HL-60 (cell line): ENCODE measurements around the gene EREG.

ENCODE experiments used
- DNase-seq, 2 experiments: peaks; one replicate each; pipeline ENCODE4 v3.0.0-alpha.2; 2010 to 2020; ENCODE audit warnings: low read depth in 1 of 2, low spot score in 1 of 2
- H3K27ac ChIP-seq: fragments of 250-450 bp; sonication (Bioruptor Pico); replicated peaks from 2 replicates; pipeline ENCODE4 v1.5.1; 2020; ENCODE audit warnings: mild to moderate bottlenecking, moderate library complexity
- H3K27me3 ChIP-seq: fragments of 250-450 bp; sonication (Bioruptor Pico); 2 replicates; pipeline ENCODE4 v1.5.1; 2021; ENCODE audit warnings: mild to moderate bottlenecking, moderate library complexity; ENCODE audit not compliant: insufficient read depth, poor library complexity, severe bottlenecking
- H3K4me3 ChIP-seq: replicated peaks from 2 replicates; pipeline ENCODE4 v1.5.1; 2011; ENCODE audit warnings: mild to moderate bottlenecking, control low read depth, low read length; ENCODE audit not compliant: insufficient read depth
- CTCF ChIP-seq: IDR thresholded peaks from one replicate; pipeline ENCODE4 v1.5.1; 2011; ENCODE audit warnings: low read length, control low read depth, inconsistent platforms; ENCODE audit not compliant: insufficient read depth
- GABPA ChIP-seq: IDR thresholded peaks from 2 replicates; pipeline ENCODE4 v1.6.1; 2012; ENCODE audit warnings: low read depth
- POLR2AphosphoS5 ChIP-seq: IDR thresholded peaks from 2 replicates; pipeline ENCODE4 v1.6.1; 2012; ENCODE audit warnings: low read depth
- SPI1 ChIP-seq: IDR thresholded peaks from 2 replicates; pipeline ENCODE4 v1.6.1; 2012; ENCODE audit warnings: low read depth, mild to moderate bottlenecking, borderline replicate concordance
- TF ChIP-seq, protein P1 (sequence below): IDR thresholded peaks from 2 replicates; pipeline ENCODE4 v1.6.1; 2012; ENCODE audit warnings: low read depth; ENCODE audit not compliant: insufficient replicate concordance

EREG gene

DNA sequence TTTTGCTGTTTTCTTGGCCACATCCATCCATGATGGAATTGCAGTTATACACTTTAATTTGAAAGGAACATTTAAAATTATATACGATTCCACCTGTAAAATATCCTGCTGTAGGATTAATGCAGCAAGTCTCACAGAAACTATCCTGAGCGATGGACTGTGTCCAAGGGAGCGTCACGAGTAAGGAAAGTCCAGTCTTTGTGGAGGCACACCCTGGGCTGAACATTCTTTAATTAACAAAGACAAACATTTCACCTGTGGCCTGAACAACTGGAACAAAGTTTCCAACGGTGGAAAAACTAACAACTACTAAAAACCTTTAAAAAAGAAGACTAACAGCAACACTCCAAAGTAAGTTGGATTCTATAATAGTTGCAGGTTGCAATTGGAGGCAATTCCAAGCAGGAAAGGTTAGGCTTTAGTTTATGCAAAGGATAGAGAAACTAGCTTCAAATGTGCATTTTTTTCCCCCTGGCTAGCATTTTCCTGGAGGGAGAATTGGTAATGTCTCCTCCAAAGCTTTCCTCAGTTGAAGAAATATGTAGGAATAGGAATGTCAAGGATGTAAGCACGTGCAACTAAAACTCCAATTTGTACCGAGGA lies 11.0 kb downstream of the EREG start:
- DNase-seq, result no peak

GRCh38 chr4:74376888-74377483 lies 12.0 kb downstream of the EREG start:
- Histone ChIP-seq H3K27me3 (no peaks in the 10 kb centered on the region), H3K4me3 (no peak overlapping the region), H3K27ac (no peak overlapping the region)
- TF ChIP-seq POLR2AphosphoS5 (no peak), GABPA (no peak), SPI1 (no peak), CTCF (no peak)
- TF ChIP-seq, protein P1, sequence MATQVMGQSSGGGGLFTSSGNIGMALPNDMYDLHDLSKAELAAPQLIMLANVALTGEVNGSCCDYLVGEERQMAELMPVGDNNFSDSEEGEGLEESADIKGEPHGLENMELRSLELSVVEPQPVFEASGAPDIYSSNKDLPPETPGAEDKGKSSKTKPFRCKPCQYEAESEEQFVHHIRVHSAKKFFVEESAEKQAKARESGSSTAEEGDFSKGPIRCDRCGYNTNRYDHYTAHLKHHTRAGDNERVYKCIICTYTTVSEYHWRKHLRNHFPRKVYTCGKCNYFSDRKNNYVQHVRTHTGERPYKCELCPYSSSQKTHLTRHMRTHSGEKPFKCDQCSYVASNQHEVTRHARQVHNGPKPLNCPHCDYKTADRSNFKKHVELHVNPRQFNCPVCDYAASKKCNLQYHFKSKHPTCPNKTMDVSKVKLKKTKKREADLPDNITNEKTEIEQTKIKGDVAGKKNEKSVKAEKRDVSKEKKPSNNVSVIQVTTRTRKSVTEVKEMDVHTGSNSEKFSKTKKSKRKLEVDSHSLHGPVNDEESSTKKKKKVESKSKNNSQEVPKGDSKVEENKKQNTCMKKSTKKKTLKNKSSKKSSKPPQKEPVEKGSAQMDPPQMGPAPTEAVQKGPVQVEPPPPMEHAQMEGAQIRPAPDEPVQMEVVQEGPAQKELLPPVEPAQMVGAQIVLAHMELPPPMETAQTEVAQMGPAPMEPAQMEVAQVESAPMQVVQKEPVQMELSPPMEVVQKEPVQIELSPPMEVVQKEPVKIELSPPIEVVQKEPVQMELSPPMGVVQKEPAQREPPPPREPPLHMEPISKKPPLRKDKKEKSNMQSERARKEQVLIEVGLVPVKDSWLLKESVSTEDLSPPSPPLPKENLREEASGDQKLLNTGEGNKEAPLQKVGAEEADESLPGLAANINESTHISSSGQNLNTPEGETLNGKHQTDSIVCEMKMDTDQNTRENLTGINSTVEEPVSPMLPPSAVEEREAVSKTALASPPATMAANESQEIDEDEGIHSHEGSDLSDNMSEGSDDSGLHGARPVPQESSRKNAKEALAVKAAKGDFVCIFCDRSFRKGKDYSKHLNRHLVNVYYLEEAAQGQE, result no peak
- DNase-seq, result peak in 1 of 2 experiments; percentile 30

More for the DNA sequence above, 11.0 kb downstream of the EREG start:
- H3K4me3 ChIP-seq, result no peak overlapping the region
- no peak for TF ChIP-seq POLR2AphosphoS5
- TF ChIP-seq SPI1, result no peak
- no peak for TF ChIP-seq CTCF
- no peak for TF ChIP-seq GABPA
- no peak overlapping the region for H3K27ac ChIP-seq
- H3K27me3 ChIP-seq, result no peaks in the 10 kb centered on the region

GRCh38 chr4:74377714-74378113 lies 12.8 kb downstream of the EREG start:
- H3K27me3 ChIP-seq, result no peaks in the 10 kb centered on the region
- DNase-seq, result no peak
- TF ChIP-seq POLR2AphosphoS5 (no peak), CTCF (no peak), GABPA (no peak), SPI1 (no peak)
- TF ChIP-seq, protein P1, result no peak
- no peak overlapping the region for H3K4me3 ChIP-seq
- no peak overlapping the region for H3K27ac ChIP-seq
